ENCODE data around the gene KANSL1.

The KANSL1 gene

DNA sequence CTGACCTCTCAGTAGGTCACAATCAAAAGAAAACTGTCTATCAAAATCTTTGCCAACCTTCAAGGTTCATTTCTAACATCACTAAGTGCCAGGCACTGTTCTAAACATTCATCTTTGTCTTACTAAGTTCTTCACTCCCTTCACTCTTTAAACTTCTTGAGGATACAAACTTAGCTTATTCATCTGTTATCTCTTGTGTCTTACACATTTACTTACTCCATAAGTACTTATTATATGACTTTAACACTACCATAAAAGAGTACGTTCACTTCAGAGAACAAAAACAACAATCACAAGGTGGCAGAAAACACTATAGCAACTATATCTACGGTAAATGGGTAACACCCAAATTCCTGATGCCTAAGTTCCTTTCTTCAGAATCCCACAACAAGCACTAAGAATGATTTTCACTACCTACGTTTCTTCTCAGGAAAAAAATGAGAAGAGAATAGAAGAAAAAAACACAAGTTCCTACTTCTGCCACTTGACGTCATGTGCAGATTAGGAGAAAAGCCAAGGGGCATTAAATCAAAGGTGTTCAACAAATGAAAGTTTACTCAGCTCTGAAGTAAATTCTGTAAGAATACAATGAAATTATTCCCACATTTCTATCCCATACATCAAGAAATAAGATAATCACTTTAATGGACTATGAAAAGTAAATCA is 29.2 kb downstream of the KANSL1 start:
- DNase-seq: no peak

GRCh38 chr17:46163316-46163715 is 29.9 kb downstream of the KANSL1 start:
- DNase-seq: no peak

- no peak for DNase-seq
Measured at GRCh38 chr17:46162866-46163265, 30.4 kb downstream of the KANSL1 start.

DNA sequence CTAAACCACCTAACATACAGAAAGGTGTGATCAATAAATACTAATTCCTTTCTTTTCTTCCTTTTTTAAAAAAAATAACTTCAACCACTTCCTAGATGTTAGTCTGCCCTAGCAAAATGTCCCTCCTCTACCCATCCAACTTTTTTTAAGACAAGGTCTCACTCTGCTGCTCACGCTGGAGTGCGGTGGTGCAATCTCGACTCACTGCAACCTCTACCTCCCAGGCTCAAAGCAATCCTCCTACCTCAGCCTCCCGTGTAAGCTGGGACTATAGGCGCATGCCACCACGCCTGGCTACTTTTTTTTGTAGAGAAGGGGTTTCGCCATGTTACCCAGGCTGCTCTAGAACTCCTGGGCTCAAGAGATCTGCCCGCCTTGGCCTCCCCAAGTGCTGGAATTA is 33.1 kb downstream of the KANSL1 start:
- no peak for DNase-seq

DNA sequence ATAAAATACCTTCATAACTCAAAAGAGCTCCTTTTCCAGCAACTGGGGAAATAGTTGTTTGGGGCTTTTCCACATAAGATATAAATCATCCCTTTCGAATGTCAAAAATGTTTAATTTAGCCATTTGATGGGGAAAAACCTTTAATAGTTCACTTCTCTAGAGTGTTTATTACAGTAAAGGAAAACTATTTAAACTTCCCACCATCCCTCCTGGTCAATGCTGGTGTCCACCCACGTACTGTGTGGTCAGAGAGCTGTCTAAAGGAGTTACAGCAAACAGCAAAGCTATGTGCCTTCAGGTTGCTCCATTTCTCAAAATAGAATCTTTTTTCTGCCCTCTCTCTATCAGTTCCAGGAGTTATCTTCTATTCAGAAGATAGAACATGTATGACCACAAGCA is 33.5 kb downstream of the KANSL1 start:
- no peak for DNase-seq

GRCh38 chr17:46158323-46159296 is 34.6 kb downstream of the KANSL1 start:
- DNase-seq: no peak

DNA sequence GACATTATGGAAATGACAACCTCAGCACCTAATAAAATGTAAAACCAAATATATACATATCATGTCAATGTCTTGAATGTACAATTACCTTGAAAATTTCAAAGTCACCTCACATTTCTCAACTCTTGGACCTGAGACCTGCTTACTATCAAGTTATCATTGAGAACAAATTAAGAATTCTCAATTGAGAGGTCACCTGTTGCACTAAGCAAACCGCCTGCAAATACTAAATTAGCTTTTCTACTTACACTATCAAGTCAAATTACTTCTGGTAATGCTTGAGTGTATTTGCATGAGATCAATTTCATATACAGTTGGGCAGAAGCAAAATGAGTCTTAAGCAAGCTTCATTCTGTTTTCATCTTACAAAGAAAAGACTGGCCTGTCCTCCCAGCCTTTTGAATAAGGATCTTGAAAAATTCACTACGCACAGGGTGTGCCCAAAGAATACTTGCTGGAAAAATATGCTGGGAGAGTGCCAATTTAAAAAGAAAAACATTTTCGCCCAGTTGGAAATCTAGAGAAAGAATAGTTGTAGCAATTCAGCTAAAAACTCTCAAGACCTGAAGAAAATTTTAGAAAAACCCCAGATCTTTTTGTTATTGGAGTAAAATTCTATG is 35.7 kb downstream of the KANSL1 start:
- peak; percentile 70 for DNase-seq

- no peak for DNase-seq
Measured at GRCh38 chr17:46154151-46154816, 38.9 kb downstream of the KANSL1 start.

DNA sequence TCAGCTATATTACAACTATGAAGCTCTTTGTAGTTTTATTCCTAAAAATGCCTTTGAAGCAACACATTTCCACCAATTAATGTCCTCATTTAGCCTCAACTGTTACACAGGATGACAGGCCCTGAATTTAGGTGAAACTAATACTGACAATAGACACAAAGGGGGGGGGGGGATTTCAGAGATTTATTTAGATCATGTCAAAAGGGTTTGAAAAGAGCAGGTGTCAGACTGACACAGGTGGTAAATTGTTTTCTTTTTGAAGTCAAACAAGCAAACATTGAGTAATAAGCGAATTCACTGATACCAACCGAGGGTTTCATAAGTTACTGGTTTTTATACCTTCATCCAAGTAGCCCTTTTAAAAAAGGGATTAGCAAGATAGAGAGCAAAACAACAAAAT is 40.8 kb downstream of the KANSL1 start:
- DNase-seq: no peak

DNA sequence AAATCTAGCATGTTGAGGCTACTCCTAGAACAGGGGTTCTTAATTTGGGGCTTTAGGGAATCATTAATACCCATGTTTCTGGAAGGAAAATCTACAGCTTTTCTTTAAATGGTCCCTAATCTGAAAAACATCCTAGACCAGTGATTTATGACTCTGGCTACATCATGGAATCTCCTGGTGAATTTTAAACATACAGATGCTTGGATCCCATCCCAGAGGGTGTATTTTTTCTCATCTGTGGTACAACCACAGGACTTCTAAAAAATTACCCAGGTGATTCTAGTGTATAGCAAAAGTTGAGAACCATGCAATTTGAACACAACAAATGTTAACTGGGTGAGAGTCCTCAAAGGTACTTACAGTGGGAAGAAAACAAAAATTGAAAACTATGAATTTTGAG is 41.5 kb downstream of the KANSL1 start:
- DNase-seq: no peak

DNA sequence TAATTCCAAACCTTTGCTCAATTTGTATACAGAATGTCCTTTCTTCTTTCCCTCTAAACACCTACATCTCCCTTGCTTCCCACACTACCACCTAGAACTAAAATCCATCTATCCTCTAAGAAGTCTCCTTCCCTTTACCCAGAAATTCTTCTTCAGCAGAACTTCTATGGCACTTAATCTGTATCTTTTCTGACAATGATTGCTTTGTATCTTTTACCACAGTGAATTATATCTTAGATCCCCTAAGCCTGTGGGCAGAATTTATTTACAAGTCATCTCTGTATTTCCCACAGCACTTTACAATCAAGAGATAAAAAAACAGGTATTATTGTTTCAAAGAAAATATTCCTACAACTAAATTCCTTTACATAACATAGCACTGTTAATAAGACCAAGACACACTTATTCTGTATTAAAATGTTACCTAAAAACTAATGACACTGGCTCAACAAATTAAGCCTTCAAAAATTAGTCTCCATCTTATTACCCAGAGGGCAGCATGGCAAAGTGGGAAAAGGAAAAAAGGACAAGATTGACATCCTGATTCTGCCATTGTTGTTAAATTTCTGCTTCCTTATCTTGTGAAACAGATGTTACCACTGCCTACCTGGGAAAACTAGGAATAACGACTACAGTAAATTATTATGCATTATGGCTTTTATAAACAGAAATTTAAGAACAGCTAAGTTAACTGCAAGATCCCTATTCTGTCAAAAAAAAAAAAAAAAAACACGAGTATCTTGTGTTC is 42.8 kb downstream of the KANSL1 start:
- no peak for DNase-seq

GRCh38 chr17:46148247-46148646 is 45.0 kb downstream of the KANSL1 start:
- no peak for DNase-seq

DNA sequence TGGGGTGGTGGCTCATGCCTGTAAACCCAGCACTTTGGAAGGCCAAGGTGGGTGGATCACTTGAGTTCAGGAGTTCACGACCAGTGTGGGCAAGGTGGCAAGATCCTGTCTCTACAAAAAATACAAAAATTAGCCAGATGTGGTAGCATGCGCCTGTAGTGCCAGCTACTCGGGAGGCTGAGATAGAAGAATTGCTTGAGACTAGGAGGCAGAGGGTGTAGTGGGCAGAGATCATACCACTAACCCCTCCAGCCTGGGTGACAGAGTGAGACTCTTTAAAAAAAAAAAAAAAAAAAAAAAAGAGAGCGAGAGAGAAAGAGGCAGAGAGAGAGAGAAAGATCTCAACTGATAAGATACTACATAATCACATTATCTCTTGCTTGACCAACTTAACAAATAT is 45.9 kb downstream of the KANSL1 start:
- no peak for DNase-seq

GRCh38 chr17:46144246-46144645 is 49.0 kb downstream of the KANSL1 start:
- peak; percentile 36 for DNase-seq

DNA sequence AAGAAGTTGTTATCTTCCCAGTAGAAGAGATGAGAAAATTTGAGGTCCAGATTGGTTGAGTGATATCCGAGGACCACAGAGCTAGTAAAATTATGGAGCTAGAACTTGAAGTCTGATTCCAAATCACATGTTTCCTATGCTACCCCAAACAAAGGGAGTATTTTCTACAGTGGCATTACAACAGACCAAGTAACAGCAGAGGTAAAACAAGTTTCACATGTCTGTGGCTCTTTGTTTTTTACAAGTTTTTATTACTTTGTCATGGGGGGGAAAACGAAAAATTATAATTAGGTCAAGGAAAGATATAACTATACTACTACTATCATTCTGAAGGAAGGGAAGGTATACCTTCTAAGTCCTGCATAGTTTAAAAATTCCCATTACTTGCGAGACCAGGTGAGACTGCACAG is 49.4 kb downstream of the KANSL1 start:
- DNase-seq: no peak

DNA sequence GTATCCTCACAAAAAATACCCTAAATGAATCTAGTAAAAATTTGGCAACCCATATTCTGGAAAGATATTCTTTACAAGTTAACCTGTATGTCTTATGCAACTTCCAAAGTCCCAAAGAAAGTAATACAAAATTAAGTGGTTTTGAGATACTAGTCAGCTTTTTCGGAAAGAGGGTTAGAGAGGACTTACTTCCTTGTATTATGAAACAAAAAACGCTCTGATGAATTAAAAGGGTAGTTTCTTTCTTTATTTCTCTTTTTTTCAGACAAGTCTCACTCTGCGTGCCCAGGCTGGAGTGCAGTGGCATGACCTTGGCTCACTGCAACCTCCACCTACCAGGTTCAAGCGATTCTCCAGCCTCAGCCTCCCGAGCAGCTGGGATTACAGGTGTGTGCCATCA is 51.6 kb downstream of the KANSL1 start:
- no peak for DNase-seq

DNA sequence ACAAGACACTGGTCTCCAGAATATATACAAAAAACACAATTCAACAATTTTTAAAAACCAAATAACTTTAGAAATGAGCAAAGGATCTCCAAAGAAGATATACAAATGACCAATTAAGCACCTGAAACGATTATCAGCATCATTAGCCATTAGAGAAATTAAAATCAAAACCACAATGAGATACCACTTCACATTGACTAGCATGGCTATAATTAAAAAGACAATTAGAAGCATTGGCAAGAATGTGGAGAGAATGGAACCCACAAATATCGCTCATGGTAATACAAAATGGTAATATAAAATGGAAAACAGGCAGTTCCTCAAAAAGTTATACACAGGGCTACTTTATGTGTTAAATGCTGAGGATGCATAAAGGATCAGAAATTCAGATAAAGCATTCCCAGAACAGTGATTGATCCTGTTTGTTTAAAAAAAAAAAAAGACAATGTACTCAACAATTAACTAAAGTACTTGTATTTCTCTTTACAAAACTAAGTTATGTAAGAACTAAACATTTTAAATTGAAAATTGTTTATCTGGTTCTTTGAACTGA is 52.5 kb downstream of the KANSL1 start:
- no peak for DNase-seq

DNA sequence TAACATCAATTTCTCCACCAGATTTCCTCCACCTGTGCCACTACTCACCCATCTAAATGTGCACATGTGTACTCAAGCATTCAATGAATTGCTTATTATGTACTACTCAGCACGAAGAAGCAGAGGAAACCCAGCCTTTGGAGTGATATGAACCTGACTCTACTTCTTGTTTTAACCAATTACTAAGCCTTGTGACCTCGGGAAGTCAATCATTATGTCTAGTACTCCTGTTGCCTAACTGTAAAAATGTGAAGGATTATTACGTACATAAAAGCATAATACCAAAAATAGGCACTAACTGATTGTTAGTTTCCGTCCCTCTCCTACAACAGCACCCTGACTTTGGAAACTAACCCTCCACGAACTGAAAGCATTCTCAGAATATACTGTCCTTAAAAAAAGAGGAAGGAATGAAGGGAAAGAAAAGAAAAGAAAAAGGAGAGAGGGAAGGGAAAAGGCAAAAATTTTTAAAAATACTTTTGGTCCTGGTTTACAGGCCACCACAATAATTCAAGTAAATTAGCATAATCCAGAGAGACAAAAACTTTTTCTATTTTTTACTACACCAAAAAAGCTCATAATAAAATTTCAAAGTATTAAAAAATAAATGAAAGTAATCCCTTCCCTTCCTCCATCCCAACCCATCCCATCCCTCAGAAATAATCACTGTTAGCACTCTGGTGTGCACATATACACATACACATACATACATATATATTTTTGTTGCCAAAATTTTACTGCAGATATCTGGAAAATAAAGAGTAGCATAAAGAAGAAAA is 53.6 kb downstream of the KANSL1 start:
- DNase-seq: no peak

DNA sequence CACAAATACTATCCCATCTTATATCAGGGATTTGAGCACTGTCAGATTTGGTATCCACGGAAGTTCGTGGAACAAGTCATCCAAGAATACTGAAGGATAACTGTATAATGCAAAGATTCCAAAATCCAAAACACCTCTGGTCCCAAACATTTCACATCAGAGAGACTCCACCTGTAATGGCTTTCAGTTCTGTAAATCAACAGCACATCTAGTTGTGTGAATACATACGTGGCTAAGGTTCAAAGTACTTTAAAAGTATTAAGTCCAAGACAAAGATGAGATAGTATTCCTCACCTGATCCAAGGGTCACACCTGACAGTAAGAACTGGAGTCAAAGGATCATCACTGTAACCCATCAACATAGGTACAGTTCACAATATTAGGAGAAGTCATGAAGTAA is 54.8 kb downstream of the KANSL1 start:
- DNase-seq: no peak

DNA sequence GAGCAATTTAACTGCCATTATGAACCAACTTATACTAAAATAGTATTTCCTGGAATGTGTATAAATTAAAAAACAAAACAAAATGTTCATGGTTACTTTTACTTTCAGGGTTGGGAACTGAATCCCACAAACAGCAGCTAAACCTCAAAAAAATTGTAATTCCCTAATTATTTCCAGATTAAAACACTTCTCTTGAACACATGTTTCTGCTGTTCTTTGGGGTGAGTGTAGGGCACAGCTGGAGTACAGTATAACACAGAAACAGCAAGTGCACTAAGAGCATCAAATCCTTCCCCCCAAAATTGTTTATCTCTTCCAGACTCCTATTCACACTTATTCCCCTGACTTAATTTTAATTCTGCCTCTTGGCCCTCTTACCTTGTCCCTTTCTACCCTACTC is 56.4 kb downstream of the KANSL1 start:
- no peak for DNase-seq

- DNase-seq: no peak
Measured at GRCh38 chr17:46135879-46136563, 57.2 kb downstream of the KANSL1 start.

All from NCI-H526 treated with DMSO at 0.1 percent for 48 hours (cell line).